Smooth muscle cell (in vitro differentiated cells): Measurements from ENCODE around the gene ALDOB. TPM values are rescaled to one million over a fixed set of nuclear protein-coding genes. Genes with fewer than 3 reads are reported as not detected.

ENCODE experiments used
- DNase-seq: peaks from one replicate; lab custom pipeline; 2025; ENCODE audit not compliant: unreplicated experiment; lab: John Stamatoyannopoulos, UW
- H2AFZ ChIP-seq: fragments of 200-600 bp; sonication (generic); 2 replicates; pipeline ENCODE4 v1.6.0; 2016; ENCODE audit warnings: antibody characterized with exemption, low read depth, mild to moderate bottlenecking
- H3F3A ChIP-seq: fragments of 200-600 bp; sonication (generic); 2 replicates; pipeline ENCODE4 v1.6.0; 2017; ENCODE audit warnings: antibody characterized with exemption, low read depth
- H3K27ac ChIP-seq: fragments of 200-600 bp; sonication (generic); 2 replicates; pipeline ENCODE4 v1.5.1; 2016; ENCODE audit warnings: low read depth, mild to moderate bottlenecking
- H3K27me3 ChIP-seq: fragments of 200-600 bp; sonication (generic); 2 replicates; pipeline ENCODE4 v1.6.1; 2016; ENCODE audit warnings: low read depth, mild to moderate bottlenecking
- H3K36me3 ChIP-seq: fragments of 200-600 bp; sonication (generic); 2 replicates; pipeline ENCODE4 v1.5.1; 2016; ENCODE audit warnings: low read depth
- H3K4me1 ChIP-seq: fragments of 200-600 bp; sonication (generic); 2 replicates; pipeline ENCODE4 v1.5.1; 2016; ENCODE audit warnings: low read depth
- H3K4me2 ChIP-seq: fragments of 200-600 bp; sonication (generic); 2 replicates; pipeline ENCODE4 v1.6.0; 2016; ENCODE audit warnings: mild to moderate bottlenecking
- H3K4me3 ChIP-seq: fragments of 200-600 bp; sonication (generic); 2 replicates; pipeline ENCODE4 v1.5.1; 2016; ENCODE audit warnings: mild to moderate bottlenecking
- H3K79me2 ChIP-seq: fragments of 200-600 bp; sonication (generic); 2 replicates; pipeline ENCODE4 v1.6.0; 2016; ENCODE audit warnings: low read depth, mild to moderate bottlenecking
- H3K9ac ChIP-seq: fragments of 200-600 bp; sonication (generic); 2 replicates; pipeline ENCODE4 v1.6.0; 2016; ENCODE audit warnings: low read depth
- H3K9me3 ChIP-seq: fragments of 200-600 bp; sonication (generic); replicated peaks from 2 replicates; pipeline ENCODE4 v1.5.1; 2016; ENCODE audit warnings: low read depth
- H4K20me1 ChIP-seq: fragments of 200-600 bp; sonication (generic); 2 replicates; pipeline ENCODE4 v1.6.0; 2016; ENCODE audit warnings: low read depth
- WGBS: methylation state at CpG from one replicate; pipeline ENCODE4 v1.1.7; 2016; ENCODE audit warnings: low lambda C conversion rate; 5-methylcytosine and 5-hydroxymethylcytosine counted together
- polyA plus RNA-seq: library from polyadenylated mRNA; unstranded; fragments of >200 nt; fragmentation: Nextera tagmentation; extraction: Ambion mirVana; gene quantifications from 2 replicates; pipeline ENCODE4 v1.2.1, GENCODE V29; 2016
- total RNA-seq: library from RNA; depleted of rRNA; stranded (reverse); fragments of >200 nt; gene quantifications from 2 replicates; pipeline ENCODE4 v1.2.3, GENCODE V29; 2014
- TF ChIP-seq, protein P1 (sequence below): fragments of 200-600 bp; sonication (generic); IDR thresholded peaks from 2 replicates; pipeline ENCODE4 v1.5.1; 2017; ENCODE audit warnings: borderline replicate concordance, mild to moderate bottlenecking, antibody characterized with exemption; ENCODE audit not compliant: insufficient read depth, poor library complexity, severe bottlenecking

Gene ALDOB
- total and polyA plus RNA-seq, 2 experiments from 2014 or later = not detected

- Histone ChIP-seq H3F3A (no peaks in the 10 kb centered on the region), H3K79me2 (peaks cover 83% of the 10 kb centered on the region), H2AFZ (peak overlapping the region; percentile 46), H3K9ac (peak overlapping the region; percentile 95), H3K9me3 (peaks cover 11% of the 10 kb centered on the region), H3K4me3 (peak overlapping the region; percentile 96), H3K36me3 (peaks cover 40% of the 10 kb centered on the region), H3K4me2 (peak overlapping the region; percentile 84), H3K27ac (peak overlapping the region; percentile 58), H4K20me1 (no peaks in the 10 kb centered on the region), H3K27me3 (no peaks in the 10 kb centered on the region), H3K4me1 (peaks cover 13% of the 10 kb centered on the region)
- 6% methylated on average over 23 of the region's 28 CpGs for WGBS
- TF ChIP-seq, protein P1, sequence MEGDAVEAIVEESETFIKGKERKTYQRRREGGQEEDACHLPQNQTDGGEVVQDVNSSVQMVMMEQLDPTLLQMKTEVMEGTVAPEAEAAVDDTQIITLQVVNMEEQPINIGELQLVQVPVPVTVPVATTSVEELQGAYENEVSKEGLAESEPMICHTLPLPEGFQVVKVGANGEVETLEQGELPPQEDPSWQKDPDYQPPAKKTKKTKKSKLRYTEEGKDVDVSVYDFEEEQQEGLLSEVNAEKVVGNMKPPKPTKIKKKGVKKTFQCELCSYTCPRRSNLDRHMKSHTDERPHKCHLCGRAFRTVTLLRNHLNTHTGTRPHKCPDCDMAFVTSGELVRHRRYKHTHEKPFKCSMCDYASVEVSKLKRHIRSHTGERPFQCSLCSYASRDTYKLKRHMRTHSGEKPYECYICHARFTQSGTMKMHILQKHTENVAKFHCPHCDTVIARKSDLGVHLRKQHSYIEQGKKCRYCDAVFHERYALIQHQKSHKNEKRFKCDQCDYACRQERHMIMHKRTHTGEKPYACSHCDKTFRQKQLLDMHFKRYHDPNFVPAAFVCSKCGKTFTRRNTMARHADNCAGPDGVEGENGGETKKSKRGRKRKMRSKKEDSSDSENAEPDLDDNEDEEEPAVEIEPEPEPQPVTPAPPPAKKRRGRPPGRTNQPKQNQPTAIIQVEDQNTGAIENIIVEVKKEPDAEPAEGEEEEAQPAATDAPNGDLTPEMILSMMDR = no peak
- no peak for DNase-seq
Measured at GRCh38 chr9:101398930-101399642, 36.5 kb downstream of the ALDOB start.

- Histone ChIP-seq H3K79me2 (peaks cover 90% of the 10 kb centered on the region), H3K27ac (peak within 1 kb of the TSS; percentile 91), H3K4me2 (peak within 1 kb of the TSS; percentile 87), H3K4me1 (peaks cover 13% of the 10 kb centered on the region), H3K4me3 (peak within 1 kb of the TSS; percentile 96), H3K9ac (peak within 1 kb of the TSS; percentile 96), H3K9me3 (peaks cover 3% of the 10 kb centered on the region), H2AFZ (peak within 1 kb of the TSS; percentile 99), H3F3A (no peaks in the 10 kb centered on the region), H3K36me3 (peaks cover 32% of the 10 kb centered on the region), H3K27me3 (no peaks in the 10 kb centered on the region), H4K20me1 (peaks cover under 1% of the 10 kb centered on the region)
- TF ChIP-seq, protein P1 = no peak
- 1% methylated on average over 43 of the region's 44 CpGs for WGBS
- peak; percentile 79 for DNase-seq
Measured at GRCh38 chr9:101398068-101398929, 37.3 kb downstream of the ALDOB start, which contains the start of the genes MRPL50 and ZNF189. Gene MRPL50 (minus strand): TSS chr9:101398618. CDS start chr9:101398592, 26 bp downstream. Gene ZNF189 (plus strand): TSS chr9:101398851. CDS start chr9:101399157, 306 bp downstream.

- H3K9me3 ChIP-seq = no peaks in the 10 kb centered on the region
- TF ChIP-seq, protein P1 = no peak
- DNase-seq = no peak
- no peaks in the 10 kb centered on the region for H3F3A ChIP-seq
- H3K4me1 ChIP-seq = peaks cover 13% of the 10 kb centered on the region
- peak overlapping the region; percentile 99 for H2AFZ ChIP-seq
- H3K4me2 ChIP-seq = peak overlapping the region; percentile 87
- H4K20me1 ChIP-seq = peaks cover 5% of the 10 kb centered on the region
- 13% methylated on average over 4 of the region's 4 CpGs for WGBS
- peak overlapping the region; percentile 91 for H3K27ac ChIP-seq
- peaks cover 90% of the 10 kb centered on the region for H3K79me2 ChIP-seq
- peaks cover 26% of the 10 kb centered on the region for H3K36me3 ChIP-seq
- peak overlapping the region; percentile 96 for H3K4me3 ChIP-seq
- peak overlapping the region; percentile 96 for H3K9ac ChIP-seq
- no peaks in the 10 kb centered on the region for H3K27me3 ChIP-seq
Measured at GRCh38 chr9:101397746-101398067, 37.9 kb downstream of the ALDOB start.
